Activated CD4-positive, alpha-beta T cell treated with anti-CD3 and anti-CD28 coated beads, Interleukin-2, amount 50 U/mL, for 1 hour (primary cell): Measurements from ENCODE around the gene TSPAN4.
A peak's percentile ranks its signal among the peaks of the same experiment; 100 is the strongest.

Source experiments
- DNase-seq: peaks from one replicate; pipeline ENCODE4 v3.0.0-alpha.2; 2020

TSPAN4 gene

GRCh38 chr11:893008-893654 lies 50.5 kb downstream of the TSPAN4 start:
- DNase-seq, result no peak

GRCh38 chr11:894575-895201 lies 52.0 kb downstream of the TSPAN4 start:
- DNase-seq, result no peak

GRCh38 chr11:895331-896110 lies 52.9 kb downstream of the TSPAN4 start:
- DNase-seq, result no peak

GRCh38 chr11:897253-898142 lies 54.8 kb downstream of the TSPAN4 start:
- DNase-seq, result no peak

- no peak for DNase-seq
Observed at GRCh38 chr11:898143-898511, 55.5 kb downstream of the TSPAN4 start.

GRCh38 chr11:898540-899190 lies 56.0 kb downstream of the TSPAN4 start:
- DNase-seq, result no peak

GRCh38 chr11:899724-900123 lies 57.1 kb downstream of the TSPAN4 start:
- DNase-seq, result no peak

- no peak for DNase-seq
Observed at GRCh38 chr11:900545-900944, 57.9 kb downstream of the TSPAN4 start.

- no peak for DNase-seq
Observed at GRCh38 chr11:901452-902061, 58.9 kb downstream of the TSPAN4 start.

GRCh38 chr11:904380-904779 lies 61.7 kb downstream of the TSPAN4 start:
- DNase-seq, result no peak

GRCh38 chr11:905952-906351 lies 63.3 kb downstream of the TSPAN4 start:
- DNase-seq, result no peak

- DNase-seq, result no peak
Observed at GRCh38 chr11:907668-908067, 65.0 kb downstream of the TSPAN4 start.

- no peak for DNase-seq
Observed at GRCh38 chr11:908273-908672, 65.6 kb downstream of the TSPAN4 start.

- DNase-seq, result no peak
Observed at GRCh38 chr11:909406-909805, 66.8 kb downstream of the TSPAN4 start.

- no peak for DNase-seq
Observed at GRCh38 chr11:910044-910588, 67.5 kb downstream of the TSPAN4 start.

- DNase-seq, result peak; percentile 74
Observed at GRCh38 chr11:910589-911030, 68.0 kb downstream of the TSPAN4 start, which contains the start of gene CHID1. Gene CHID1 (minus strand): TSS chr11:910810. CDS start chr11:904816, 5,994 bp downstream.

- DNase-seq, result peak; percentile 14
Observed at GRCh38 chr11:911031-911889, 68.6 kb downstream of the TSPAN4 start.

- no peak for DNase-seq
Observed at GRCh38 chr11:911890-912219, 69.2 kb downstream of the TSPAN4 start.

GRCh38 chr11:912266-912665 lies 69.6 kb downstream of the TSPAN4 start:
- DNase-seq, result no peak

- no peak for DNase-seq
Observed at GRCh38 chr11:913043-913442, 70.4 kb downstream of the TSPAN4 start.

- no peak for DNase-seq
Observed at GRCh38 chr11:914204-914603, 71.6 kb downstream of the TSPAN4 start.
